ENCODE data around the gene LPCAT1. TPM values are rescaled to one million over a fixed set of nuclear protein-coding genes. Genes with fewer than 3 reads are reported as not detected.
A peak's percentile ranks its signal among the peaks of the same experiment; 100 is the strongest.

LPCAT1 gene
- total and polyA plus RNA-seq, 3 donors from 2014 or later: 21.1 to 27.1 (median 23.9) TPM

DNA sequence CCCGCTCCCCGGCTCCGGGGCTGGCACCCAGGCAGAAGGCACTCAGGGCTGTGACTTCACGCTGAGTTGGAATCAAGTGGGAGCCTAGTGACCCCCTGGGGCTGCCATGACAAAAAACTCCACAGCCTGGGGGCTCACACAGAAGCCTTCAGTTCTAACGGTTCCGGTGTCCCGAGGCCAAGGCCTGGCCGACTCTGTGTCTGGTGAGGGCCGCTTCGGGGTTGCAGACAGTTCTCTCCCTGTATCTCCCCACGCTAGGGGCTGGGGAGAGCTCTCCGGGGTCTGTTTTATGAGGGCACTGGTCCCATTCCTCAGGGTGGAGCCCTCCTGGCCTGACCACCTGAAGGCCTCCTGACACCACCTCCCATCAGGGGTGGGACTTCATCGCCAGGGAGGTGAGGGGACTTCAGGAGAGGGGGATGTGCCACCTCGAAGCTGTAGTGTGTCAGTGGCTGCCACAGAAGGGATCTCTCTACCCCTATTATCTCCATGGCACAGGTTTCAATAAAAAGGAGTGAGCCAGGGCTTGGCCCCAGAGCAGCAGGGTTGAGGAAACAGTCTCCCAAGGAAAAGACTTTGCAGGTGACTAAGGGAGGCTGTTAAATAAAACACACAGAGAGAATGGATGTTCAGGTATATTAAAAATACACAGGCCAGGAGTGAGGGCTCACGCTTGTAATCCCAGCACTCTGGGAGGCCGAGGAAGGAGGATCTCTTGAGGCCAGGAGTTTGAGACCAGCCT is 77.0 kb downstream of the LPCAT1 start:
- no peaks in the 10 kb centered on the region for H3K9me3 ChIP-seq
- H3K27me3 ChIP-seq: no peaks in the 10 kb centered on the region
- DNase-seq: no peak
- no peak overlapping the region for H3K27ac ChIP-seq
- TF ChIP-seq POLR2A (IDR thresholded peaks at IDR 0.05): no peak
- TF ChIP-seq, protein P1, sequence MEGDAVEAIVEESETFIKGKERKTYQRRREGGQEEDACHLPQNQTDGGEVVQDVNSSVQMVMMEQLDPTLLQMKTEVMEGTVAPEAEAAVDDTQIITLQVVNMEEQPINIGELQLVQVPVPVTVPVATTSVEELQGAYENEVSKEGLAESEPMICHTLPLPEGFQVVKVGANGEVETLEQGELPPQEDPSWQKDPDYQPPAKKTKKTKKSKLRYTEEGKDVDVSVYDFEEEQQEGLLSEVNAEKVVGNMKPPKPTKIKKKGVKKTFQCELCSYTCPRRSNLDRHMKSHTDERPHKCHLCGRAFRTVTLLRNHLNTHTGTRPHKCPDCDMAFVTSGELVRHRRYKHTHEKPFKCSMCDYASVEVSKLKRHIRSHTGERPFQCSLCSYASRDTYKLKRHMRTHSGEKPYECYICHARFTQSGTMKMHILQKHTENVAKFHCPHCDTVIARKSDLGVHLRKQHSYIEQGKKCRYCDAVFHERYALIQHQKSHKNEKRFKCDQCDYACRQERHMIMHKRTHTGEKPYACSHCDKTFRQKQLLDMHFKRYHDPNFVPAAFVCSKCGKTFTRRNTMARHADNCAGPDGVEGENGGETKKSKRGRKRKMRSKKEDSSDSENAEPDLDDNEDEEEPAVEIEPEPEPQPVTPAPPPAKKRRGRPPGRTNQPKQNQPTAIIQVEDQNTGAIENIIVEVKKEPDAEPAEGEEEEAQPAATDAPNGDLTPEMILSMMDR (IDR thresholded peaks at IDR 0.05): no peak
- H3K36me3 ChIP-seq (ENCODE audit: low read depth, missing control alignments): no peaks in the 10 kb centered on the region
- peak overlapping the region in 1 of 2 donors; percentile 44 for H3K4me3 ChIP-seq
- intact Hi-C loops (cut with DNase I; ENCODE audit: low total_unique reads): no loop called here
- 22 to 62% methylated on average over 5 to 16 of the region's 16 CpGs for WGBS, 2 donors
- H3K4me1 ChIP-seq: peaks cover 8% of the 10 kb centered on the region

DNA sequence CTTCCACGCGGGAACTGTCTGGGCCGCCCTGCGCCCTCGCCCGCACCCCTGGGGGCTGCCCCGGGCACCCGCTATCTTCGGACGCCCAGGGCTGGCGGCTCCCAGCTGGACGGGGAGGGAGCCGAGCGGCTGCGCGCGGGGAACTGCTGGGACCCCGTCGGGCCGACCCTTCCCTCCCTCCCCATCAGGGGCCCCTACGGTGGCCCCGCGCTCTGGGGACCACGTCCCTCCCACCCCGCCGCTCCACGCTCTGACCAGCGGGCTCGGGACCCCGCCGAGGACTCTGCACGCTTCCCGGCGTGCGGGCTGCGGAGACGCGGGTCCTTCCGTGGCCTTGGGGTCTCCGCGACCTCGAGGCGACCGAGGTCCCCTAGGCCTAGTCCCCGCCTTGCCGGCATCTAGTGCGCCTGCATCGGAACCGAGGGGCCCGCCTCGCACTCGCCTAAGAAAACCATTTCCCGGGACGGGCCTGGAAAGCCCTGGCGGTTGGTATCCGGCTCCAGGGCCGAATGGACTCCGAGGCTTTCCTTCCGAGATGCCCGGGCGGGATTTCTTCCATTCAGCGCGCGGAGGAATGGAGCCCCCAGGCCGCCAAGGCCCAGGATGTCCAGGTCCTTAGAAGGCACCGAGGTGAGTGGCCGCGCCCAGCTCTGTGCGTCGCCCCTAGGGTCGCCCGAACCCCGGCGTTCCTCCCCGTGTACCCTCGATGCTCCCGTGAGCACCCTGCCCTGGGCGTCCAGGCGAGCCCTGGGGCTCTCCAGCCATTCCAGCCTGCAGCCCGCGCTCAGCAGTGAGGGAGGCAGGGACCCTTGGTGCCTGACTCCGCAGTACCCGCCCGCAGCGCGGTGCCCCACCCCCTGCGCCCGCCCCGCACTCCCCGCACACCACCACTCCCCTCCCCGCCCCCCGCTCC is 77.8 kb downstream of the LPCAT1 start:
- no peak for TF ChIP-seq POLR2A (IDR thresholded peaks at IDR 0.05)
- TF ChIP-seq, protein P1 (IDR thresholded peaks at IDR 0.05): no peak
- no peak for DNase-seq
- Histone ChIP-seq H3K36me3 (ENCODE audit: low read depth, missing control alignments) (no peaks in the 10 kb centered on the region), H3K4me1 (peaks cover 8% of the 10 kb centered on the region), H3K9me3 (no peaks in the 10 kb centered on the region), H3K4me3 (peak overlapping the region; percentile 15 to 44), H3K27me3 (no peaks in the 10 kb centered on the region), H3K27ac (no peak overlapping the region)
- 3% methylated on average over 56 of the region's 92 CpGs; no CpG with 5 or more reads in 1 of the 2 donors for WGBS, 2 donors
- intact Hi-C loops (cut with DNase I; ENCODE audit: low total_unique reads): no loop called here

DNA sequence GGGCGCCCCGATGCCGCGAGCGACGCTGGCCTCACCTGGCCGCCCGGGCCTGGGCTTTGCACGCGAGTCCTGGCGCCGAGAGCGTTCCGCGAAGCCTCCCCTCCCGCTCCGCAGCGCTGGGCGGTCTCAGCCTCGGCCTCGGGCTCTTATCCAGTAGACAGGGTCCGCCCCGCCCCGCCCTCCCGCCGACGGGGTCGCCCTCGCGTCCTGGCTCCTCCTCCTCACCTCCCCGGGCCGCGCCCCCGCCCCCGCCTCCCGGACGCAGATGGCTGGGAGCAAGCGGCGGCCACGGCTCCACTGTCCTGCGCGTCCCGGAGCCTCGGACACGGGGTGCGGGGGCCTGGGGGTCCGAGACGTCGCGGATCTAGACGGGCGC is 78.5 kb downstream of the LPCAT1 start, which contains the start of gene SLC6A3:
Gene SLC6A3, minus strand, starts transcription at position 128 of the 376 bp plus-strand sequence. CDS start 2,243 bp downstream, outside the sequence.
- peak; percentile 46 for DNase-seq
- Histone ChIP-seq H3K4me3 (peak within 1 kb of the TSS; percentile 15 to 44), H3K4me1 (peaks cover 8% of the 10 kb centered on the region), H3K27me3 (no peaks in the 10 kb centered on the region), H3K36me3 (ENCODE audit: low read depth, missing control alignments) (no peaks in the 10 kb centered on the region), H3K27ac (no peak within 1 kb of the TSS), H3K9me3 (no peaks in the 10 kb centered on the region)
- TF ChIP-seq POLR2A (IDR thresholded peaks at IDR 0.05): no peak
- WGBS, 2 donors: 1% methylated on average over 28 of the region's 52 CpGs; no CpG with 5 or more reads in 1 of the 2 donors
- intact Hi-C loops (cut with DNase I; ENCODE audit: low total_unique reads): no loop called here

DNA sequence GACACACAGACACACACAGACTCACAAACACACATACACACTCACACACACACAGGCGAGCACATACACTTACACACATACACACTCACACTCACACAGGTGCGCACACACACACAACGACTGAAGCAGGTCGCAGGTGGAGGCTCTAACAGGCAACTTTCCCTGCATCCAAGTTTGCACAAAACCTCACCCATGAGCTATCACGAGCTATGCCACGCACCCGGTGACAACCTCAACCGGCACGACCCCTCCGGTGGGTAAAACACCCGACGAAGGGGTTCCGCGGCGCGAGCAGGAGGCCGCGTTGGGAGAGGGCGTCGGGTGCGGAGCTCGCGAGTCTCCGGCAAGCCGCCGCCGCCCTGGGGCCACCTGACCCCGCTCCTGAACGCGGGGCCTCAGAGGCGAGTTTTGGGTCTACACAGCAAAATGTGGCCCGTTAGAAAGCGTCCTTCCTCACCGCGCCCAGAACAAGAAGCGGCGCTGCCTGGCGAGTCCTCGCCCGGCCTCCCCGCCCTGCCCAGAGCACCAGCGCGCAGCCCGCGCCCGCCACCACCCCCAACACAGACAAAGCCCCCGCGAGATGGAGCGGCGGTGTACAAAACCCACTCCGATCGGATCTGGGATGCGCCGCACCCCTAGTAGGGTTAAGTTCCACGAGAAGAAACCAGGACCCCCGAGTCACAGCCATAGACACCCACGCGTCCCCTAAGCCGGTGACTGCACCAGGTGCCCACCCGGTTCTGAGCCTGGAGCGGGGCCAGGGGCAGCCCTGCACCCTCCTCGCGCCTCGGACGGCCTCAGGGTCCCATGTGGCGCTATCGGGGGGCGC is 79.2 kb downstream of the LPCAT1 start:
- peaks cover 8% of the 10 kb centered on the region for H3K4me1 ChIP-seq
- no peaks in the 10 kb centered on the region for H3K9me3 ChIP-seq
- H3K27me3 ChIP-seq: no peaks in the 10 kb centered on the region
- H3K27ac ChIP-seq: no peak overlapping the region
- WGBS, 2 donors: 4 to 18% methylated on average over 12 to 67 of the region's 68 CpGs
- intact Hi-C loops (cut with DNase I; ENCODE audit: low total_unique reads): no loop called here
- H3K36me3 ChIP-seq (ENCODE audit: low read depth, missing control alignments): no peaks in the 10 kb centered on the region
- H3K4me3 ChIP-seq: peak overlapping the region; percentile 15 to 44
- DNase-seq: no peak
- TF ChIP-seq, protein P1 (IDR thresholded peaks at IDR 0.05): no peak
- no peak for TF ChIP-seq POLR2A (IDR thresholded peaks at IDR 0.05)

All from testis (tissue), 3 donors.